Measurements from ENCODE around the gene CACHD1. TPM values are rescaled to one million over a fixed set of nuclear protein-coding genes. Genes with fewer than 3 reads are reported as not detected.

Gene CACHD1
- polyA plus RNA-seq, 2 of the 4 experiments (the other 2 are of a cell fraction) = 0.72 to 1.6 TPM

DNA sequence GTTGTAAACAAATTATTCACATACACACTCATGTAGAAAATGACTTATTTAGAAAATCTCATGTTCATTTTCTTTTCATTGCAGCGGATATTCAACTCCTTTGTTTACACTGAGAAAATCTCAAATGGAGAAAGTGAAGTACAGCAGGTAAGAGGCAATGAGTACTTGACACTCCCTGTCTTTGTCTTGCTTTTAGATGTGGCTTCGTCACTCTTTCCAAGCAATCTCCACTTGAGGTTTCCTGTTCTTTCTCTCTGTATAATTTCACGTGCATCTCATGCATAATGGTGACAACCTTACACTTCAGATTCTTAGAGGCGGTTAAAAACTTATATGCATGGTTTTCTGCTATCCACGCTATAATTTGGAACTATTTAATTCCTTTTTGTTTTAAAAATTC is 80.6 kb downstream of the CACHD1 start:
- DNase-seq (ENCODE audit: low read depth in 1 of 2, low spot score in 1 of 2) (no peak), FAIRE-seq (no peak), ATAC-seq (no peak)
- ChIA-PET CTCF (interaction anchor here (1.5 kb wide), 1 partner anchor 125 kb away, joined by 4 read pairs; no protein-coding TSS in a partner anchor), POLR2A (no interaction called here)
- Histone ChIP-seq H3K4me1 (0 out of 3 replicates have a peak, but pooled peaks cover 5% of the 10 kb centered on the region), H3K9me3 (no peaks in the 10 kb centered on the region), H3K4me2 (no peak overlapping the region), H3K4me3 (no peak overlapping the region), H3K27ac (no peak overlapping the region)
- 77% methylated on average over 5 of the region's 5 CpGs for WGBS (ENCODE audit: missing lambda C conversion rate)
- TF ChIP-seq NPAS2 (CRISPR knock-in tag; IDR thresholded peaks at IDR 0.05; ENCODE audit: borderline replicate concordance) = no peak
- no peak for TF ChIP-seq BHLHE40 (IDR thresholded peaks at IDR 0.05; ENCODE audit: low read depth, low read length)
- no peak for TF ChIP-seq CBX8 (IDR thresholded peaks at IDR 0.05)
- no peak for TF ChIP-seq EP300 (IDR thresholded peaks at IDR 0.05)
- TF ChIP-seq JUN (IDR thresholded peaks at IDR 0.05) = no peak
- TF ChIP-seq TFCP2L1 (CRISPR knock-in tag; IDR thresholded peaks at IDR 0.05) = no peak

DNA sequence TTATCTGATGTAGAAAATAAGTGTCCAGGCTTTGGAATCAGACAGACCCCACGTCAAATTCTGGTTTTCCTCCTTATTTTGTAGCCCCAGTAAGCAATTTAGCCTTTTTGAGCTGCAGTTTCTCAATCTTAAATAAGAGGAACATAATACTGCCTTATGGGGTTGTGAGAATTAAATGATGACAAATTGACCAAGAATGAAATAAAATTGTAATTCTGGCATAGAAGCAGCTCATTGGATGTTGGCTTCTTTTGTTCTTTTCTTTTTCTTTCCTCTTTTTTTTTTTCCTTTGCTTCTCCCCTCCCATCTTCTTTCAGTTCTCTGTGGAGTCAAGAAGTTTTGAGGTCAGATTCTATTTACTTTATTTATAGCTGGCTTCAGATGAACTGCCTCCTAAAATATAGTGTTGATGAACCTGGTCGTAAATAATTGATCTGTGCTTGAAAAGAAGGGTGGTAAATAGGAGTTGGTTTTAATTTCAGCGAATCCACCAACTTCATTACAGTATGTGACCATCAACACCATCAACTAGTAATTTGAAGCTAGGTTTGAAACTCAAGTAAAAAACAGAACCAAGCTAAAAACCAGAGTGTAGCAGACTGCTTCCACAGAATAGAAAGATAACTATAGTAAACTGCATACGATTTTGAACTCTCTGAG is 81.1 kb downstream of the CACHD1 start:
- H3K4me3 ChIP-seq = no peak overlapping the region
- POLR2A ChIA-PET = no interaction called here

GRCh38 chr1:64553285-64553684 is 83.4 kb downstream of the CACHD1 start:
- TF ChIP-seq CTCF (IDR thresholded peaks at IDR 0.05) (peak; percentile 11; the same call in 1 of the 3 replicates), RAD21 (conservative IDR thresholded peaks at IDR 0.05 in 1 of 2, IDR thresholded peaks at IDR 0.05 in 1 of 2) (peak; percentile 20 to 28; a peak in 2 of 5 replicates)
- TF ChIP-seq, protein P1, sequence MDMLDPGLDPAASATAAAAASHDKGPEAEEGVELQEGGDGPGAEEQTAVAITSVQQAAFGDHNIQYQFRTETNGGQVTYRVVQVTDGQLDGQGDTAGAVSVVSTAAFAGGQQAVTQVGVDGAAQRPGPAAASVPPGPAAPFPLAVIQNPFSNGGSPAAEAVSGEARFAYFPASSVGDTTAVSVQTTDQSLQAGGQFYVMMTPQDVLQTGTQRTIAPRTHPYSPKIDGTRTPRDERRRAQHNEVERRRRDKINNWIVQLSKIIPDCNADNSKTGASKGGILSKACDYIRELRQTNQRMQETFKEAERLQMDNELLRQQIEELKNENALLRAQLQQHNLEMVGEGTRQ (IDR thresholded peaks at IDR 0.05) = no peak
- H3K27ac ChIP-seq = no peak overlapping the region
- H3K4me1 ChIP-seq = no peaks in the 10 kb centered on the region
- H3K4me2 ChIP-seq = no peak overlapping the region
- ChIA-PET CTCF (no interaction called here), POLR2A (no interaction called here)
- DNase-seq (ENCODE audit: low read depth in 1 of 2, low spot score in 1 of 2) (no peak), FAIRE-seq (no peak), ATAC-seq (no peak)
- no peak overlapping the region for H3K4me3 ChIP-seq
- H3K9me3 ChIP-seq = no peaks in the 10 kb centered on the region
- 66% methylated on average over 4 of the region's 4 CpGs for WGBS (ENCODE audit: missing lambda C conversion rate)

More for the DNA sequence above, 81.1 kb downstream of the CACHD1 start:
- FAIRE-seq (no peak), ATAC-seq (no peak), DNase-seq (ENCODE audit: low read depth in 1 of 2, low spot score in 1 of 2) (no peak)
- no peak for TF ChIP-seq ZNF302 (CRISPR knock-in tag; IDR thresholded peaks at IDR 0.05)
- no peak for TF ChIP-seq NPAS2 (CRISPR knock-in tag; IDR thresholded peaks at IDR 0.05; ENCODE audit: borderline replicate concordance)
- no peak for TF ChIP-seq SMC3 (IDR thresholded peaks at IDR 0.05)
- TF ChIP-seq CBX8 (IDR thresholded peaks at IDR 0.05) = no peak
- no peak for TF ChIP-seq ZC3H11A (IDR thresholded peaks at IDR 0.05)
- TF ChIP-seq HOXB5 (CRISPR knock-in tag; IDR thresholded peaks at IDR 0.05) = no peak
- TF ChIP-seq MYC (IDR thresholded peaks at IDR 0.05; ENCODE audit: borderline replicate concordance, low read length) = no peak
- TF ChIP-seq RNF2 (IDR thresholded peaks at IDR 0.05; ENCODE audit: borderline replicate concordance, low read depth) = no peak
- TF ChIP-seq HOXB13 (CRISPR knock-in tag; IDR thresholded peaks at IDR 0.05; ENCODE audit: low read depth) = no peak
- TF ChIP-seq MAZ (IDR thresholded peaks at IDR 0.05; ENCODE audit: borderline replicate concordance, low read depth, low read length) = no peak
- no peak for TF ChIP-seq EHF (CRISPR knock-in tag; IDR thresholded peaks at IDR 0.05)
- TF ChIP-seq SREBF2 (IDR thresholded peaks at IDR 0.05) = no peak
- no peak for TF ChIP-seq JUN (IDR thresholded peaks at IDR 0.05)
- TF ChIP-seq PBX3 (IDR thresholded peaks at IDR 0.05) = no peak
- TF ChIP-seq KDM1A (IDR thresholded peaks at IDR 0.05; ENCODE audit: low read depth) = no peak
- no peak for TF ChIP-seq CHD4 (IDR thresholded peaks at IDR 0.05; ENCODE audit: borderline replicate concordance)
- TF ChIP-seq JUNB (IDR thresholded peaks at IDR 0.05) = no peak
- no peak overlapping the region for H3K4me2 ChIP-seq
- 37% methylated on average over 4 of the region's 4 CpGs for WGBS (ENCODE audit: missing lambda C conversion rate)
- no peak overlapping the region for H3K27ac ChIP-seq
- H3K4me1 ChIP-seq = no peaks in the 10 kb centered on the region
- CTCF ChIA-PET = interaction anchor here (1.5 kb wide), 1 partner anchor 125 kb away, joined by 4 read pairs; no protein-coding TSS in a partner anchor
- H3K9me3 ChIP-seq = no peaks in the 10 kb centered on the region
